GM20431 (cell line): ENCODE measurements around the gene HYAL1.
"Not testable (repeated sequence)": the region's sequence is repeated elsewhere in the genome, so short reads cannot be mapped to it uniquely, and the experiment has no call there.

Experiments used
- in situ Hi-C: fragments of 300-500 bp; cut with MseI, MboI; formaldehyde crosslinking; loops from one replicate; pipeline ENCODE4 v1.15.0; 2020; ENCODE audit warnings: low sequenced_read_pairs; ENCODE audit not compliant: unreplicated experiment

Gene HYAL1

GRCh38 chr3:50296721-50297383, 6.5 kb downstream of the HYAL1 start:
- in situ Hi-C loops = no loop called here

- in situ Hi-C loops = no loop called here
These were observed 7.6 kb downstream of the HYAL1 start for GRCh38 chr3:50295553-50296431.

GRCh38 chr3:50294492-50295403, 8.6 kb downstream of the HYAL1 start:
- in situ Hi-C loops = no loop called here

GRCh38 chr3:50294089-50294488, 9.3 kb downstream of the HYAL1 start:
- in situ Hi-C loops = no loop called here

- in situ Hi-C loops = no loop called here
These were observed 10.1 kb downstream of the HYAL1 start for GRCh38 chr3:50293079-50293801.

GRCh38 chr3:50292159-50293078, 11.0 kb downstream of the HYAL1 start, which contains the start of gene IFRD2:
IFRD2 (minus strand) TSS chr3:50292429; CDS start chr3:50292274, 155 bp downstream.
- in situ Hi-C loops = no loop called here

GRCh38 chr3:50290161-50290641, 13.2 kb downstream of the HYAL1 start:
- in situ Hi-C loops = no loop called here

GRCh38 chr3:50289130-50289529, 14.2 kb downstream of the HYAL1 start:
- in situ Hi-C loops = no loop called here

- in situ Hi-C loops = no loop called here
These were observed 14.9 kb downstream of the HYAL1 start for GRCh38 chr3:50288387-50289007.

- in situ Hi-C loops = no loop called here
These were observed 16.1 kb downstream of the HYAL1 start for GRCh38 chr3:50287262-50287661.

GRCh38 chr3:50286322-50287227, 16.8 kb downstream of the HYAL1 start:
- in situ Hi-C loops = no loop called here

GRCh38 chr3:50284121-50284520, 19.3 kb downstream of the HYAL1 start:
- in situ Hi-C loops = not testable (repeated sequence)

GRCh38 chr3:50279255-50280016, 23.9 kb downstream of the HYAL1 start:
- in situ Hi-C loops = no loop called here

- in situ Hi-C loops = no loop called here
These were observed 24.5 kb downstream of the HYAL1 start, which contains the start of gene LSMEM2 for GRCh38 chr3:50278880-50279224. LSMEM2 (plus strand) TSS chr3:50279087; CDS start chr3:50279114, 27 bp downstream.

GRCh38 chr3:50278123-50278879, 25.1 kb downstream of the HYAL1 start:
- in situ Hi-C loops = no loop called here

- in situ Hi-C loops = no loop called here
These were observed 26.6 kb downstream of the HYAL1 start for GRCh38 chr3:50276762-50277101.
